ENCODE results near the gene UBXN1. TPM values are rescaled to one million over a fixed set of nuclear protein-coding genes. Genes with fewer than 3 reads are reported as not detected.
"Not testable (repeated sequence)": the region's sequence is repeated elsewhere in the genome, so short reads cannot be mapped to it uniquely, and the experiment has no call there.

The UBXN1 gene
- total RNA-seq, 1 donor from 2014 or later = 81.6 TPM

- Mint-ChIP-seq H3K36me3 (ENCODE audit: low read depth) (peaks cover 10% of the 10 kb centered on the region), H3K4me1 (ENCODE audit: low read depth) (peaks cover 44% of the 10 kb centered on the region), H3K27me3 (ENCODE audit: low read depth) (no peaks in the 10 kb centered on the region), H3K9me3 (ENCODE audit: low read depth) (no peaks in the 10 kb centered on the region), H3K27ac (ENCODE audit: unreplicated experiment) (peak overlapping the region; percentile 52), H3K4me3 (ENCODE audit: unreplicated experiment) (peak overlapping the region; percentile 47)
- no peak for DNase-seq (ENCODE audit: low spot score)
- TF ChIP-seq CTCF (IDR thresholded peaks at IDR 0.05) = no peak
These were observed 1.7 kb downstream of the UBXN1 start for GRCh38 chr11:62677156-62677555.

DNA sequence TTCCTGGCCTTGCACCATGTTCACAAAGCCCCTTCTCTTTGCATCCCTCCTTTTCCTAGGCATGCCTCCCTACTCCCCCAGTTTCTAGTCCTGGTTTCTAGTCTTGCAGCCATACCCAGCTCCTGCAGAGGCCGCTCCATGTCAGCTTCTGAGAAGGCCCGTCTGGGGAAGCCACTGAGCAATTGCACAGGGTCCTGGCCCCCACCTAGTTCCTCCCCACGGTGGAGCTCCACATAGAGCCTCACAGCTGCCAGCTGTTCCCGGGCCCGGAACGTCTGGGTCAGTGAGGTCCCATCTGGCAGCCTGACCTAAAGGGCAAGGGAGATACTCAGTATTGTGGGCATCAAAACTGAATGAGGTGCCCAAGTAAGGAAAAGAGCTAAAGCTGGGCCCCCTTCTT is 2.2 kb downstream of the UBXN1 start:
- H3K27me3 Mint-ChIP-seq (ENCODE audit: low read depth) = no peaks in the 10 kb centered on the region
- peaks cover 46% of the 10 kb centered on the region for H3K4me1 Mint-ChIP-seq (ENCODE audit: low read depth)
- H3K4me3 Mint-ChIP-seq (ENCODE audit: unreplicated experiment) = peak overlapping the region; percentile 47
- no peak for DNase-seq (ENCODE audit: low spot score)
- peak; percentile 21 for TF ChIP-seq CTCF (IDR thresholded peaks at IDR 0.05)
- H3K36me3 Mint-ChIP-seq (ENCODE audit: low read depth) = peaks cover 10% of the 10 kb centered on the region
- no peaks in the 10 kb centered on the region for H3K9me3 Mint-ChIP-seq (ENCODE audit: low read depth)
- no peak overlapping the region for H3K27ac Mint-ChIP-seq (ENCODE audit: unreplicated experiment)

GRCh38 chr11:62675415-62675814 is 3.5 kb downstream of the UBXN1 start:
- H3K27me3 Mint-ChIP-seq (ENCODE audit: low read depth); DNase-seq (ENCODE audit: low spot score); H3K27ac Mint-ChIP-seq (ENCODE audit: unreplicated experiment); H3K4me3 Mint-ChIP-seq (ENCODE audit: unreplicated experiment); H3K9me3 Mint-ChIP-seq (ENCODE audit: low read depth); H3K36me3 Mint-ChIP-seq (ENCODE audit: low read depth): not testable (repeated sequence)
- H3K4me1 Mint-ChIP-seq (ENCODE audit: low read depth) = peaks cover 46% of the 10 kb centered on the region

DNA sequence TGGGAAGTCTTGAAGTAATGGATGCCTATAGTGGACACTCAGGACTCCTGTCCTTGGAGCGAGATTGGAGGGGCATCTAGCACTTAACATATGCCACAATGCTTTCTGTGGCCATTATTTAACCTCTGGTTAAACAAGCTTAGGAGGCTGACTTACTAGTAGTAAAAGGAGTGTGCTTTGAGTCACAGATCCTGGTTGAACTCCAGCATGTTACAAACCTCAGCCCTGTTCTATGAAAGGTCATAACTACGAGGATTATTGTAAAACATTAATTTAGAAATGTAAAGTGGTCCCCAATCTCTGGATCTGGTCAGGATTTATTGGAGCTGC is 5.7 kb downstream of the UBXN1 start:
- no peaks in the 10 kb centered on the region for H3K27me3 Mint-ChIP-seq (ENCODE audit: low read depth)
- peak overlapping the region; percentile 94 for H3K27ac Mint-ChIP-seq (ENCODE audit: unreplicated experiment)
- no peaks in the 10 kb centered on the region for H3K9me3 Mint-ChIP-seq (ENCODE audit: low read depth)
- H3K4me1 Mint-ChIP-seq (ENCODE audit: low read depth) = peaks cover 43% of the 10 kb centered on the region
- H3K36me3 Mint-ChIP-seq (ENCODE audit: low read depth) = peaks cover 10% of the 10 kb centered on the region
- TF ChIP-seq CTCF (IDR thresholded peaks at IDR 0.05) = no peak
- no peak overlapping the region for H3K4me3 Mint-ChIP-seq (ENCODE audit: unreplicated experiment)
- DNase-seq (ENCODE audit: low spot score) = no peak

DNA sequence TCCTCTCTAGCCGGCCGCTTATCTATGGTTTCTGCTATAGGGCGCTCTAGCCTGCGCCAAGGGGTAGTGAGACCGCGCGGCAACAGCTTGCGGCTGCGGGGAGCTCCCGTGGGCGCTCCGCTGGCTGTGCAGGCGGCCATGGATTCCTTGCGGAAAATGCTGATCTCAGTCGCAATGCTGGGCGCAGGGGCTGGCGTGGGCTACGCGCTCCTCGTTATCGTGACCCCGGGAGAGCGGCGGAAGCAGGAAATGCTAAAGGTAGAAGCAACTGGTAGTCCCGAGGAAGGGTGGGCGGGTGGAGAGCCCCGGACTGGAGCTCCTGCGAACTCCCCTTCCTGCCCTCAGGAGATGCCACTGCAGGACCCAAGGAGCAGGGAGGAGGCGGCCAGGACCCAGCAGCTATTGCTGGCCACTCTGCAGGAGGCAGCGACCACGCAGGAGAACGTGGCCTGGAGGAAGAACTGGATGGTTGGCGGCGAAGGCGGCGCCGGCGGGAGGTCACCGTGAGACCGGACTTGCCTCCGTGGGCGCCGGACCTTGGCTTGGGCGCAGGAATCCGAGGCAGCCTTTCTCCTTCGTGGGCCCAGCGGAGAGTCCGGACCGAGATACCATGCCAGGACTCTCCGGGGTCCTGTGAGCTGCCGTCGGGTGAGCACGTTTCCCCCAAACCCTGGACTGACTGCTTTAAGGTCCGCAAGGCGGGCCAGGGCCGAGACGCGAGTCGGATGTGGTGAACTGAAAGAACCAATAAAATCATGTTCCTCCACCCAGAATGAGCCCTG is 7.1 kb downstream of the UBXN1 start, which contains the start of the genes LBHD1 and UQCC3:
Gene LBHD1, minus strand, starts transcription at position 660 of the 782 bp plus-strand sequence. CDS start 2,236 bp downstream, outside the sequence.
Gene UQCC3, plus strand, starts transcription at position 66 of the 782 bp plus-strand sequence. Its CDS starts 73 bp downstream, at position 139.
- H3K36me3 Mint-ChIP-seq (ENCODE audit: low read depth) = peaks cover 7% of the 10 kb centered on the region
- H3K9me3 Mint-ChIP-seq (ENCODE audit: low read depth) = no peaks in the 10 kb centered on the region
- TF ChIP-seq CTCF (IDR thresholded peaks at IDR 0.05) = peak; percentile 19
- peak within 1 kb of the TSS; percentile 95 for H3K4me3 Mint-ChIP-seq (ENCODE audit: unreplicated experiment)
- no peaks in the 10 kb centered on the region for H3K27me3 Mint-ChIP-seq (ENCODE audit: low read depth)
- no peak for DNase-seq (ENCODE audit: low spot score)
- peaks cover 37% of the 10 kb centered on the region for H3K4me1 Mint-ChIP-seq (ENCODE audit: low read depth)
- peak within 1 kb of the TSS; percentile 94 for H3K27ac Mint-ChIP-seq (ENCODE audit: unreplicated experiment)

DNA sequence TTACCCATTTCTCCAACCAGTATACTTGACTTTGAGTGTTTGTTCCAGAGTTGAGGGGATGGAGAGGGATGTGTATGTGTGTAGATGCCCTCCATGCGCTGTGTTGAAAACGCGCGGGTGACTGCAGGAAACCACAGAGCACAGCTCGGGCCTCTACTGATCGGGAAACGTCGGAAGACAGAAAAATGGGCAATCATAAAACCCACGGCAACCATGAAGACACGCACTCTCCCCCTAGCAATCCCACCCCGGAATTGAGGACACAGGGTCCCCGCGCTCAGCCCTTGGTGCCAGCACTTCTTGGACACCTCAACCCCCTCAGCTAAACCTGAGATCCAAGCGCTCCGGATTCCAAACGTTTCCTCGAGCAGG is 7.7 kb downstream of the UBXN1 start:
- H3K9me3 Mint-ChIP-seq (ENCODE audit: low read depth) = no peaks in the 10 kb centered on the region
- peaks cover 6% of the 10 kb centered on the region for H3K36me3 Mint-ChIP-seq (ENCODE audit: low read depth)
- H3K4me1 Mint-ChIP-seq (ENCODE audit: low read depth) = peaks cover 41% of the 10 kb centered on the region
- H3K27ac Mint-ChIP-seq (ENCODE audit: unreplicated experiment) = peak overlapping the region; percentile 94
- no peaks in the 10 kb centered on the region for H3K27me3 Mint-ChIP-seq (ENCODE audit: low read depth)
- DNase-seq (ENCODE audit: low spot score) = no peak
- peak overlapping the region; percentile 95 for H3K4me3 Mint-ChIP-seq (ENCODE audit: unreplicated experiment)
- TF ChIP-seq CTCF (IDR thresholded peaks at IDR 0.05) = no peak

All from chondrocyte (in vitro differentiated cells).